HG02981 (cell line): ENCODE data around the gene VPS50.
"Not testable (repeated sequence)": the region's sequence is repeated elsewhere in the genome, so short reads cannot be mapped to it uniquely, and the experiment has no call there.

Source experiments
- ATAC-seq: cut with Tn5 transposase; IDR thresholded peaks from one replicate; pipeline ENCODE4 v1.9.1; 2021; ENCODE audit warnings: mild to moderate bottlenecking, moderate library complexity; ENCODE audit not compliant: unreplicated experiment

Gene VPS50

GRCh38 chr7:93239824-93240223, 7.7 kb downstream of the VPS50 start:
- no peak for ATAC-seq

- ATAC-seq, result no peak
These were observed 9.9 kb downstream of the VPS50 start for GRCh38 chr7:93242106-93242505.

- ATAC-seq, result no peak
These were observed 13.6 kb downstream of the VPS50 start for GRCh38 chr7:93245525-93246432.

- no peak for ATAC-seq
These were observed 17.5 kb downstream of the VPS50 start for GRCh38 chr7:93249491-93250148.

DNA sequence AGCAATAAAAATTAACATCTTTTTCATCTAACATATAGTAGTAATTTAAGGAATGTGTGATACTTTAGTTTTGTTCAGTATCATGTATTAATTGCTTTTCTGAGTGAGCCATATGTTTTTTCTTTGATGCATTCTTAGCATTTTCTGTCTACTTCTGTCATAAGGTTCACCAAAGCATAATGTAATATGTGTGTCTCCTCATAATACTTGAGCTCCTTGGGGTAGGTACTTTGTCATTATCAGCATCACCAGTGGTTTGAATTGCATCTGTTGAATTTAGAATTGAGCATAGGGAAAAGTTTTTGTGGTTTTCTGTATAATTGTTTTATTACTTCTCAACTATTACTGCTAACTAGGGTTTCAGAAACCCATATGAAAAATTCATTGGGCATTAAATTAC, 26.5 kb downstream of the VPS50 start:
- ATAC-seq, result no peak

DNA sequence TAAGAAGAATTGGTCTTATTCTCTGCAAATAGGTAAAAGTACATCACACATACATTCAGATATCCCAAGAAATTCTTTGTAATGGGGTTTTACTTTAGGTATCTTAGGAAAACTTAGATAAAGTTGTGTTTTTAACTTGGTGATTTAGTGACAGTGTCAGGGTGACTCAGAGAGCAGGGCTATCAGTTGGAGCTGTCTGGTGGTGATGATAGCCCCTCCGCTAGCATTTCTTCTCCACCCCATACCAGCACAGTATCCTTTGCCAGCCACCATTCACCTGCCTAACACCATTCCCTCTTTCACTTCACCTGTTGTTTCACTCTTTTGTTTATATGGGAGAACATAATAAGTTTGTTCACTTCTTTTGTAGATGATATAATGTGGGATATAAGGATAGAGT, 30.4 kb downstream of the VPS50 start:
- no peak for ATAC-seq

DNA sequence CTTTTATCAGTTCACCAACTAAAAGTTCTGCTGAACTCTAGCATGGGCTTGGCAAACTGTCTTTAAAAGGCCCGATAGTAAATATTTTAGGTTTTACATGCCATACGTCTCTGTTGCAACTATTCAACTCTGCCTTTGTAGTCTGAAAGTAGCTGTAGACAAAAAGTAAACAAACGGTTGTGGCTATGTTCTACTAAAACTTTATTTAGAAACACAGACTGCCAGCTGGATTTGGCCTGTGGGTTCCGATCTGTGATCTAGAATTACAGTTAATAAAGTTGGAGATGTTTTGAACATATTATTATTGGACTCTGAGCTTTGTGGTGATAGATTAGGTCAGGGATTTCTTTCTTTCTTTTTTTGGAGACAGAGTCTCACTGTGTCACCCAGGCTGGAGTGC, 33.1 kb downstream of the VPS50 start:
- ATAC-seq, result no peak

- no peak for ATAC-seq
These were observed 47.4 kb downstream of the VPS50 start for GRCh38 chr7:93279541-93279940.

- no peak for ATAC-seq
These were observed 52.7 kb downstream of the VPS50 start for GRCh38 chr7:93284908-93285307.

- no peak for ATAC-seq
These were observed 61.1 kb downstream of the VPS50 start for GRCh38 chr7:93293229-93293628.

DNA sequence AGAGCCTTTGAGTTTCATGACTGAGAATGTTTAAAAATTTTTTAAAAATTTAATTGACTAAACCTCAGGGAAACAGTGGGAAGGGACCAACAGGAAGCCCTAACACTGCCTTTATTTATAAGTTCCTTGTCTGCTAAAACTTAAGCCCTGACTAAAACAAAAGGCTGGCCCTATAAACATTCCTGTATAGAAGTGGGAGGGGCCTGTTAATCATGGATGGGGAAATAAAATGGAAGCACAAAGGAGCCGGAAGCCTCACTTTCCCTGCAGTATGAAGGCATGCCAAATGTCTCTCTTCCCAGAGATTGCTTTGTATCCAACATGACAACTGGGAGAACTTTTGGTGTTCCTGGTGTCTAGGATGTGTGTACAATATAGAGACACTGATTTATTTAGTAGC, 66.0 kb downstream of the VPS50 start:
- no peak for ATAC-seq

GRCh38 chr7:93298671-93299070, 66.5 kb downstream of the VPS50 start:
- ATAC-seq, result no peak

DNA sequence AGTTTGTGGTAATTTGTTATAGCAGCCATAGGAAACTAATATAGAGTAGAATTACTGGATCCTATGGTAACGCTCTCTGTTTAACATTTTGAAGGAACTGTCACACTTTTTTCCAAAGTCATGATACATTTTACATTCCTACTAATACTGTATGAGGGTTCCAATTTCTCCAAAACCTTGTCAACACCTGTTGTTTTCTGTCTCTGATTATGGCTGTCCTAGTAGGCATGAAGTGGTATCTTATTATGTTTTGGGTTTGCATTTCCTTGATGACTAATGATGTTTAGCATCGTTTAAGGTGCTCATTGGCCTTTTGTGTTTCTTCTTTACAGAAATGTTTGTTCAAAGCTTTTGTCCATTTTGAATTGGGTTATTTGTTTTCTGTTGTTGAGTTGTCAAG, 69.6 kb downstream of the VPS50 start:
- ATAC-seq, result no peak

DNA sequence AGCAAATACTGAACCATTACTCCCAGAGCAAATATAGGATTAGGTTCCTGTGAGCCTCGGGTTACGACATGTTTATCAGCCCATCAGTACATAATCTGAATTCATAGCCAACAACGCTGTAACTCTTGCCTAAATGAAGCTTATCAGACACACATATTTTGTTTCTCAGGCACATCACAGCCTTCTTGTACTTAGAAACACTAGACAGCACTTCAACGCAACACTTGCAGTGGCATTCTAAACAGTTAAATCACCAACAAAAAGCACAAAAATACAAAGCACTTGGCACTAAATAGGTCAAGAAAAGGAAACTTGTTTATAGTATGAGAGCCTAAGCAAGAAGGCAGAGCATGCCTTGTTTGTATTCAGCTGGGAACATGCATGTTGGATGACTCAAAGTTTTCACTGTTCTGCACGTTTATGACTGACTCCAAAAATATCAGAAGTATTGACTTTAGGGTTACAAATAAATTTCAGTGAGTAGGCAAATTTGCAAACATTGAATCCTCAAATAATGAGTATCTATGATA, 75.0 kb downstream of the VPS50 start:
- ATAC-seq, result no peak

- ATAC-seq, result no peak
These were observed 75.8 kb downstream of the VPS50 start for GRCh38 chr7:93307943-93308342.

DNA sequence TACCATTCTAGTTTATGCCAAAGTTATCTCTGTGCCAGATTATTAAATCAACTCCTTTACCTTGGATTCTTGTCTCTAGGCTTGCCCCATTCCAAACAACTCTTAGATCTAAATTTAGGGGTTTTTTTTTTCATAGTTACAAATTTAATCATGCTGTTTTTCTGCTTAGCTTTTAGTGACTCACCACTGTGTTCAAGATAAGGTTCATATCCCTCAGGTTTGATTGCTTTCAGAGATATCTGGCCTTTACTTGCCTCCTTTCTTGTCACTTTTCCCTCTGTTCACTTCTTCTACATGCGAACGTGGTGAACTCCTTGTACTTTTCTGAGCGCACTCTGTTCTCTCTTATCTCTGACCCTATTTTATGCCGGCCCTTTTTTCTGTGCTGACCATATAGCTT, 78.2 kb downstream of the VPS50 start:
- ATAC-seq, result no peak

DNA sequence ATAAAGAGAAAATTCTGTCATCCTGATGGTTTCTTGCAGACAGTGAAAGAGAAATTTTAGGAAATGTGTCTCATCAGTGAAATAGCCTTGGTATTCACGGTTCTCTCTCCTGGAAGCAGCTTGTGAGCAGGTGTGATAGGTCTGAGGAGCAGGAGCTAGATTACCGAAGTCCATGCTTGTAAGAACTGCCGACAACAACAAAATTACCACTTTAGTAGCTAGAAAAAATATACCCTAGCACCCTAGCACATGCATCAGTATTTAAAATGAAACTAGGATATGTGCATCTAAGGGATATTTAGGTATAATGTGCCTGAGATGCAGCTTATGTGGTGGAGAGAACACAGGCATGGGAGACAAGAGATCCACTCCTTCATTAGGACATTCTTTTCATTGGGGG, 82.3 kb downstream of the VPS50 start:
- no peak for ATAC-seq

DNA sequence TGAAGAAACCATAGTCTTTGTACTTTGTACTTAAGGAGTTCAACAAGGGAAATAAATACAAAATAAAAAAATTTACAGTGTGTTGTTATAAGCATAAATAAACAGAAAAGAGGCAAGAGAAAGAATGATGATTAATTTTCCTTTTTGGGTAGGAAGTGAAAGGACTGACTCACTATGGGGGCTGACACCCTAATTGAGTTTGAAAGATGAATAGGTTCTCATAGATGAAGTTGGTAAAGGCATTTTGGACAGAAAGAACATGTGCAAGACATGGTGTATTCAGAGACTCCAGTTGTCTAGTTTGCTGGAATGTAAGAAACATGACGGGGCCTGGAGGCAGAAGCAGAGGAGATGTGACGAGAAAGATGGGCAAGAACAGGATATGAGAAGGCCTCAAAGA, 83.7 kb downstream of the VPS50 start:
- ATAC-seq, result no peak

DNA sequence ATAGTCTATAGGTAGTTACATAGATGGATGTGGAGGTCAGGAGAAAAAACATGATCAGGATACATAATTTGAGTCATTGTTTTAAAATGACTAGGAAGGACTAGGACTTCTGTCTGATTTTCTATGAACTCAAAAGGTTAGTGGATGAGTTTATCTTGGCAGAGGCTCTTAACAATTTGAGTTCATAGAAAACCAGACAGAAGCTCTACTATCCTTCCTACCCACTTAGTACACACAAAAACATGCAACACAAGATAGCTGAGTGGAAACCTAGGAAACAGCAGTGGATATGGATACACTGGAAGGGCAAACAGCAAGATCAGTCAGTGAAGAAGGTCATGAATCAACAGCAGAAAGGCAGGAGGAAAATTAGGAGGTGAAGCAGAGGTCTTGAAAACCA, 84.6 kb downstream of the VPS50 start:
- ATAC-seq, result no peak

- ATAC-seq, result no peak
These were observed 88.7 kb downstream of the VPS50 start for GRCh38 chr7:93320887-93321286.

- not testable (repeated sequence) for ATAC-seq
These were observed 94.1 kb downstream of the VPS50 start for GRCh38 chr7:93326291-93326690.

DNA sequence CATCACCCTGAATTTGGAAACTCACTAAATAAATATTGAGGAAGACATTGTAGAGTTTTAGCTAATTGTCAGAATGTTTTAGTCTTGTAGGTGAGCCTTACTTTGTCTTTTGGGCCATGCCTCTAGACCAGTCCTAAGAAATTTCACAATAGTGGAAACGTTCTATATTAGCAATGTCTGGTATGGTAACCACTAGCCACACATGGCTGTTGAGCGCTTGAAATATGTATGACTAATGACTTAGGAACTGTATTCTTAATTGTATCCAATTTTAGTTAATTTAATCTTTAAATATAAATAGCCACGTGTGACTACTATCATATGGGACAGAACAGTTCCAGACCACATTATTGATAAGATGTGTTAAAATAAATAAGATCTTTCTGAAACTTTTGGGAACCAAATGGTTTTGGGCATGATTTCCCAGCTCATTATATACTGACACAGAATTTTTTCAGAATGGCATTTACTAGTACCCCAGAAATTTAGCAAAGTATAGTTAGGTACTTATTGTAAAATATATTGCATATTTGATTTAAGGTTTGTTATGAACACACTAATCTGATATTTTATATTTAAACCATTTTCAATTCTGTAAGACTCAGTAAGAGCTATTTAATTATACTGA, 95.0 kb downstream of the VPS50 start:
- ATAC-seq, result no peak
